Right ventricle myocardium inferior (tissue), 1 donor: ENCODE data around the gene NKX6-2. TPM values are rescaled to one million over a fixed set of nuclear protein-coding genes. Genes with fewer than 3 reads are reported as not detected.
"Not testable (repeated sequence)": the region's sequence is repeated elsewhere in the genome, so short reads cannot be mapped to it uniquely, and the experiment has no call there.

Experiments used
- ATAC-seq: fragments of 200-7000 bp; cut with Tn5 transposase; one replicate; pipeline ENCODE4 v1.9.1; 2020; ENCODE audit warnings: mild to moderate bottlenecking, moderate library complexity
- DNase-seq: peaks from one replicate; pipeline ENCODE4 v3.0.0; 2021; ENCODE audit errors: missing footprints
- intact Hi-C: fragments of 100-400 bp; cut with DNase I; formaldehyde crosslinking; loops from one replicate; pipeline ENCODE4 v1.11.0; 2022
- total RNA-seq: library from RNA; stranded (reverse); fragmentation: NEBNext Ultra II Directional; extraction: Animal tissue kit (Norgen Biotek cat#: 25700); gene quantifications from one replicate; pipeline ENCODE4 v1.2.1, GENCODE V29; 2021
- donor health status: DM: no; HTN: yes; CAD: no; lungs with severe emphysema.

The NKX6-2 gene
- total RNA-seq, 1 donor from 2014 or later = not detected

DNA sequence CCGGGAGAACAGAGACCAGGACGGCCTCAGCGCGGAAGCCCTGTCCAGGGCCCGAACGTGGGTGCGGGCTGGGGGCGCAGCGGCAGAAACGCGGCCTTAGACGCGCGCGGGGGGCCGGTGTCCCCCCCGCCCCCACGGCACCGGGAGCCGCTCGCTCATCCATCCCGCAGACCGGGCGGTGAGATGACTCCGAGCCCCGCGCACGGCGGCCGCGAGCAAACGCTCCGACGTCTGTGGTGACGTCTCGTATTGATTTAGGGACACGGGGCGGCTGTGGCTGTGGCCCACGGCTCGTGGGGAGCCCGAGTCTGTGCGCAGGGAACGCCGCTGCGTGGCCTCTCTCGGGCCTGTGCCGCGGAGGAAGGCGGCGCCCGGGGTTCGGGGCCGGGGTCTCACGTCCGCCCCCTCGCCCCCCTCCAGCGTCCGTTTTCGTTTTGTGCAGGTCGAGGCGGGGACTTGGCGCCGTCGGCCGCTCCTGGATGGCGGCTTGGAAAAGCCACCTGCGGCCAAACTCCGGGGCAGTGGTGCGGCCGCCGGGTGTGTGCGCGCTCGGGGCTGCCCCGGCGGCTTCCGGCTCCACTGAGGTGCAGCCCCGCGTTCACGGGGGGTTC is 1.0 kb upstream of the NKX6-2 start:
- no peak for DNase-seq
- intact Hi-C loops = loop anchor here (10.0 kb wide), 1 partner anchor 132 kb away; no protein-coding TSS in a partner anchor
- ATAC-seq = no peak

DNA sequence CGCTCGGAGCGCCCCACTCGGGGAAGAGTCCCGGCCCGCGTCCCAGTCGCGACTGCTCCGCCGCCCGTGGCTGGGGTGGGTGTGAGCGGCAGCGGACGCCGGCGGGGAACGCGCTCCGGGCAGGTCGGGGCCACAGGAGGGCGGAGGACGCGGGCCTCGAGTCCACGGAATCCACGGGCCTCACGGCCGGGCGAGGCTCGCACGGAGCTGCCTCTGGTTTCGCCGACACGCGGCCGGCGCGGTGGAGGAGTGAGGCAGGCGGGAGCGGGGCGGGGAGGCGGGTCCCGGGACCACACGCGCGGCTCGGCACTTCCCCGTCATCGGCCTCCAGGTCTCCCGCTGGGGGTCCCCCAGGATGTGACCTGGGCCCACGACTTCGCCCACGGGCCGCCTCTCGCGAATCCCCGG is 533 bp upstream of the NKX6-2 start:
- intact Hi-C loops = loop anchor here (10.0 kb wide), 1 partner anchor 132 kb away; no protein-coding TSS in a partner anchor
- DNase-seq (no peak), ATAC-seq (no peak)

DNA sequence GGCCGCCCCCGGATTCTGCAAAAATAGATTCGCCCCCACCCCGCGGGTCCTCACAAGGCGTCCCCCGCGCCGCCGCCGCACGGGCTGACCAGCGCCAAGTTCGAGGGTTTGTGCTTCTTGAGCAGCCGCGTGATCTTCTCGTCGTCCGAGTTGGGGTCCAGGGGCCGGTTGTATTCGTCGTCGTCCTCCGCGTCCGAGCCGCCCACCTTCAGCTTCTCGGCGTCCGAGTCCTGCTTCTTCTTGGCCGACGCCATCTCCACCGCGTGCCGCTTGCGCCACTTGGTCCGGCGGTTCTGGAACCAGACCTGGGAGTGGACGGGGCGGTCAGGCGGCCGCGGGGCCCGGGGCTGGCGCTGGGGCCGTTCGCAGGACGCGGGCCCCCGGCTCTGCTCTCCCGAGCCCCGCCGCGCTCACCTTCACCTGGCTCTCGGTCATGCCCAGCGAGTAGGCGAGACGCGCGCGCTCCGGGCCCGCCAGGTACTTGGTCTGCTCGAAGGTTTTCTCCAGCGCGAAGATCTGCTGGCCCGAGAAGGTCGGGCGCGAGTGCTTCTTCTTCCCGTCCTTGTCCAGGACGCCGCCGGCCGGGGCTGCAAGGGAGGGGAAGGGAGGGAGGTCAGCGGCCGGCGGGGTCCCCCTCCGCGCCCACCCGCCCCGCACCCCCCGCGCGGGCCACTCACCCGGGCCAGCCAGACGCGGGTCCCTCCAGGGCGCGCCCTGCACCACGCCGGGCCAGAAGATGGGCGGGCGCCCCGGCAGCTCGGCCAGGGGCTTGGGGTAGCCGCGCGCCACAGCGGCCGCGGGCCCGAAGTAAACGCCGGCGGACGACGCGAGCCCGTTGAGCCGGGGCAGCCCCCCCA is 853 bp downstream of the NKX6-2 start:
- DNase-seq = no peak
- intact Hi-C loops = loop anchor here (10.0 kb wide), 1 partner anchor 130 kb away; no protein-coding TSS in a partner anchor
- ATAC-seq = no peak

DNA sequence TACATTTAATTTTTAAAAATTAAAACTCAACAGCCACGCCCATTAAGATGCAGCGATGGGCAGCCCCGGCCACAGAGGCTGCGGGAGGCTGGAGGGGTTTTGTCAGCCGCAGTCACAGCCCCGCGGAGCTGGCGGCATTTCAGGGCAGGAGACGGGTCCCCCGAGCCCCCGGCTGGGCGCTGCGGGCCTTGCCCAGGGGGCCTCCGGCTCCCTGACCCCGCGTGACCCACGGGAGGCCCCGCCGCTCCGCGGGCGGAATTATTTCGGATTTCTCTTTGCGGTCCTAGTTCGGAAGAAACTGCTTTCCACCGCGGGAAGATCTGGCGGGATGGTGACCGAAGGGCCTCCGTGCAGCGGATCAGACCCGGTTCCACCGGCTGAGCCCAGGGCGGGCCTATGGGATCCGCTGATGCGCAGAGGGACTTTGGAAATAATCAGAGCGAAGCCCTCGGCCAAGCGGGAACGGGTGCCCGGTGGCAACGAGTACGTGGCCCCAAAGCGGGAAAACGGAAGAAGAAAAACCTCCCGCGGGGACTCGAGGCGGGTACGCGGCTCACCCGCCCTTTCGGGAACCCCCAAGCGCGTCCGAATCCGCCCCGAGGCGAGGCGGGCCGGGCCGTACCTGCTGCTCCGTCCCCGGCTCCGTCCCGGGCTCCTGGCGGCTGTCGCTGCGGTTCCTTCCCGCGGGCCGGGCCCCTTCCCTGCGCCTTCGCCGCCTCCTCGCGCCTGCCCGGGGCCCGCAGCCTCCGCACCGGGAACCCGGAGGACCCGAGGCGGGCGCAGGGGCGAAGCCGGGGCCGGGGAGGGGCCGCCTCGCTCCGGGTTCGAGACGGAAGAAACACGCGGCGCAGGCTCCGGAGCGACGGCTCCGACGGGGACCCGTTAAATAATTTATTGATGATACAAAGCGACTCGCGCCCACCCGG is 1.7 kb downstream of the NKX6-2 start:
- DNase-seq (no peak), ATAC-seq (no peak)
- intact Hi-C loops = loop anchor here (10.0 kb wide), 1 partner anchor 129 kb away; no protein-coding TSS in a partner anchor

DNA sequence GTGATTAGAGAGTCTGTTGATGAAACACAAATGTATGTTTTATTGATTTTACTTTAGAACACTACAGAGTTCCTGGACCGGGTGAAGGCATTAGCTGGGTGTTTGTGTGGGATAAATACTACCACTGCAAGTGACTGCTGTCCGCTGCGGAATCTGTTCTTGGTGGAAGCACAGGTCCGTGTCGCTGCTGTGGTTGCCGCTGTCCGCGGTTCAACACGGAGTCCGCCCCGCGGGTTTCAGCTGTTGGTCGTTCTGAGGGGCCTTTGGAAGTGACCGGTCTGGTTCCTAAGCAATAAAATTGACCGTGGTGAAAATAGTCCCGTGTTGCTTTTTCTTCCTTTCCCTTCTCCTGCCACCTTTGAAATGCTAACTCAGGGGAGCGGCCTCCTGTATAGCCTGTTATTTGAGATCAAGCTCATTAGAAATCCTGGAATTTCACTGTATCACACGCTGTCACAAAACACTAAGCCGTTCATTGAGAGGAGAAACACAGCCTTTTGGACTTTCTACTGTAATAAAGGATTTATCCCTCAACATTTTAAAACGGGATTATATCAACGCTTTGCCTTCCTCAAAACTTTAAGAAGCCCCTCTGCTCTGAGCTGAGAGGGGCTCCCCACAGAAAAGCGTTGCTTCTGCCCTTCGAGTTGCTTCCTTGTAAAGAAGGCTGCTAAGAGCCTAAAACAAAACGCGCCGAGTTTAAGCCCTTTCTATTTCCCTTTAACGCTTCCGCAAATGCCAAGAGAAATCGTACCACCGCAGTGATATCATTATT is 2.6 kb downstream of the NKX6-2 start:
- intact Hi-C loops = loop anchor here (10.0 kb wide), 1 partner anchor 129 kb away; no protein-coding TSS in a partner anchor
- DNase-seq (no peak), ATAC-seq (no peak)

DNA sequence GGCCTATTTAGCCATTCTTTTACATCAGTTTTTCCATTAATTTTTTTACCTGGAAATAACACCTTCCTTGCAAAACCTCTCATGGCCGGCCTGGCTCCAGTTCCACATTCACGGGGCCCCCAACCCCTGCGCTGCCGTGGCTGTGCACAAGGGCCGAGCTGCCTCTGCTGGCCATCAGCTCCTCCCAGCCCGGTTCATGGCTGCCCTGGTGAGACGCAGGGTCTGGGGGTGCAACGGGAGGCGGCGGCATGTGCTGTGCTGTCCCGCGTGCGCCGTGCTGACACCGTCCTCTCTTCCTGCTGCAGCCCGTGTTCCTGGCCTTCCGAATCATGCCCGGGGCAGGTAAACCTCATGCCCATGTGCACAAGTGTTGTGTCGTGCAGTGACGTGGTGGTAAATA is 4.4 kb downstream of the NKX6-2 start:
- DNase-seq (no peak), ATAC-seq (no peak)
- intact Hi-C loops = loop anchor here (10.0 kb wide), 1 partner anchor 127 kb away; no protein-coding TSS in a partner anchor

DNA sequence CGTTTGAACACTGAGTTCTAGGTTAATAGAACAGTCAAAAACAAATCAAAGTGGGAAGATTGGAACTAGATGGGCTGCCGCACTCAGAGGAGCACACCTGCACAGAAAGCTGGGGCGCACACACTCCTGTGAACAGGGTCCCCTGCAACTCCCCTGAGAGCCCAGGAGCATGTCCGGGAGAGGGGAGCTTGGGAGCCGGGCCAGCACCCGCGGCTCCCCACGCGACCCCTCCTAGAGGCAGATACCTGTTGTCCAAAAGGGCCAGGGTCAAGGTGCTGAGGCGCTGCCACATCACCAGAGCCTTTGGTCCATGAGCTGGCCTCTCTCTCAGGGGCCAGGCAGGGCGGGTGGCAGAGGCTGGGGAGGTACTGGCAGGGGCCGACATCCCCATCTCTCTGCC is 5.6 kb downstream of the NKX6-2 start:
- ATAC-seq = no peak
- intact Hi-C loops = loop anchor here (10.0 kb wide), 1 partner anchor 126 kb away; no protein-coding TSS in a partner anchor
- DNase-seq = no peak

DNA sequence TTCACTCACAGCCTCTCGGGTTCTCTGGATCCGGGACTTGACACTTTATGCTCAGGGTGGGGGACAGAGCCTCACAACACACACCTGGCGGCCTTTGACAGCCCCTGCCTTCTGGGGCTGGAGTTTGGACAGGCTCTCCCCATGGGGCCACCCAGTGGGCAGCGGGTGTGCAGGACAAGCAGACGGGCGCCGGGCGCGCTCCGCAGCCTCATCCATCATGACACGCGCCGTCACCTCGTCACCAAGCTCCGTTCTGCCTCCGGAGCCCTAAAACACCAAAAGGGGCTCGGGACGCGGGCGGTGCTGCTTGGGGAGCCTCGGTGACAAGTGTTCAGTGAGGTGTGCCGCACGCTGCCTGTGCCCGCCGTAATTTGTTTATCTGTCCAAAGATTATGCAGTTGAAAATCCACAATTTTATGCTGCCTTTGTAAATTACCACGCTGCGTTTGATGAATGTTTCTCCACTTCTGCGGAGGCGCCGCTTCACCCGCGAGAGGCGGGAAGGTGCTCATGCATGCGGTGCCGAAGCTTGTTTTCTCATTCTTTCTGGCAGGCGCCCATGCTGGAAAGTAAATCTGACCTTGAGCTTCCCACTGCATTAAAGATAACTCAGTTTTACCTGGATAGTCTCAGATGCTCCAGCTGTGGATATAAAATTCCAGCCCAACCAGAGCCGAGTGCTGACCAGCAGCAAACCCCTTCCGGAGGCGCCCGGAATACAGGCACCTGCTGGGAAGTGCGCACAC is 6.2 kb downstream of the NKX6-2 start:
- intact Hi-C loops = loop anchor here (10.0 kb wide), 1 partner anchor 125 kb away; no protein-coding TSS in a partner anchor
- DNase-seq = no peak
- no peak for ATAC-seq

DNA sequence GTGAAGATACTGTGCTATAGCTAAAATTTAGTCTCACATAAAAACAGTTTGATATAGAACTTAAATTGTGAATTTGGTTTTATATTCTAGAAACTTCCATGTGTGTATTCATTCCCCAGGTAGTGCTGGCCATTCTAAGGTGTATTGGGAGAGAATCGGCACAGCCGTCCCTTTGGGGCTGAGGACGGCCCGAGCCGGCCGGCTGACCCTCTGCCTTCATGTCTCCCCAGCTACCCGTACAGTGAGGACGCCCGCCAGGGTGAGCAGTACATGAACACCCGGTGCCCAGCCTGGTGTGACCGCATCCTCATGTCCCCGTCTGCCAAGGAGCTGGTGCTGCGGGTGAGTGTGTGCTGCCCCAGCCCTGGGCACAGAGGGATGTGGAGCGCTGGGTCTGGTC is 8.5 kb downstream of the NKX6-2 start:
- intact Hi-C loops = no loop called here
- no peak for ATAC-seq
- no peak for DNase-seq

DNA sequence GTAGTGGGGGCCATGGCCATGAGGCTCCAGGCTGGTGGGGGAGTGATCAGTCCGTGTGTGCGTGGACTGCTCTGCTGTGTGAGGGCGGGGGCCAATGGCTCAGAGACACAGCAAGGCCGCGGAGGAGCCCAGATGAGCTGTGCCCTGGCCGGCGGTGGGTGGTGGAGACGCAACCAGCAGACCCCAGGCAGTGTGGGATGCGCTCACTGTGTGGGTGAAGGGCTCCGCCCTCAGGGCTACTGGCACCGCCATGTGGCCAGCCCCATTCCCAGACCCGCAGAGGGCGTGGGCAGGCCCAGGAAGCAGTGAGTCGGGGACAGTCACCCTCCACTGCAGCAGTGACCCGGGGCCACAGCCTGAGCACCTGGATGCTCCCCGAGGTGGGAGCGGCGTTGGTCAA is 9.1 kb downstream of the NKX6-2 start:
- no peak for ATAC-seq
- no peak for DNase-seq
- intact Hi-C loops = no loop called here

DNA sequence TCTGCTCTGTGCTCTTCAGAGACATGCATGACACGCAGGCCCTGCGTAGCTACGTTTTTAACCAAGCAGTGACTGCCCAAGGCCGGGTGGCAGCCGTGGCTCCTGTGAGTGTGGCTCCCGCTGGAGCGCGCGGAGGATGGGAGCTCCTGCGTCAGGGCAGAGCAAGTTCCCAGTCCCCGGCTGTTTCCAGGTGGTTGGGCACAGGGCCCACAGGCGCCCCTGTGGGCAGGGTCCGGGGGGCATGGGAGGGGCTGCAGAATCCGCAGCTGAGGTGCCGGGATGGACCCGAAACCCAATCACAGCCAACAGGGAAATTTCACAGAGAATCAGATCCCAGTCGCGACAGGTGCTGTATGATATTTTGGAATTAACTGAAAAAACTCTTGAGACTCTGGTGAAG is 9.8 kb downstream of the NKX6-2 start:
- intact Hi-C loops = no loop called here
- ATAC-seq (no peak), DNase-seq (no peak)

DNA sequence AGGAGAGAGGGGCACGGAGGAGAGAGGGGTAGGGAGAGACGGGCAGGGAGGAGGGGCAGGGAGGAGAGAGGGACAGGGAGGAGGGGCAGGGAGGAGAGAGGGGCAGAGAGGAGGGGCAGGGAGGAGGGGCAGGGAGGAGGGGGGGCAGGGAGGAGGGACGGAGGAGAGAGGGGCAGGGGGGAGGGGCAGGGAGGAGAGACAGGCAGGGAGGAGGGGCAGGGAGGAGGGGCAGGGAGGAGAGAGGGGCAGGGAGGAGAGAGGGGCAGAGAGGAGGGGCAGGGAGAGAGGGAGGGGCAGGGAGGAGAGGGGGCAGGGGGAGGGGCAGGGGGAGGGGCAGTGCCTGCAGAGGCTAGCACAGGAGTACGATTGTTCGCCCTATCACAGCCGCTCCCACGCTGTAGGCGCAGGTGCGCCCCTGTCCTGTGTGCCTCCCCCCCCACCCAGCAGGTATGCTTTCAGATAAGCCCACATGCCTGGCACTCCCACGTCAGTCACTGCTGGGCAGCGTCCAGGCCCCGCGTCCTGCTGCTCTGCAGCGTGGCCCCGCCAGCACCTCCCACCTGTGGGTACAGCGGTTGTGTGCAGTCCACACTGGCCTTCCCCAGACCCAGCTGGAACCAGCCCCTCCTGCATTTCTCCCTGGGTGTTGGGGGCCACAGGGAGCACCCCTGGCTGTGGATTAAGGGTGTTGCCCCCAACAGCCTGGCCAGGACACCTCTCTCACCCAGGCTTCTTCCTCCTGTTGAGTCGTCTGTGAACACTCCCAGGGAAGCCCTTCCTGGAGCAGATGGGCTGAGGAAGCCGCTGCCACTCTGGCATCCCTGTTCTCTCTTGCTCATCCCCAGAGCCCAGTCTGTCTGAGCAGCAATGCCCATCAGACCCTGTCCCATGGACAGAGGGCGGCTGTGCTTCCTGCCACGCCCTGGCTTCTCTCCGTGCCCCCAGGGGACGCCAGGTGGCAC is 10.8 kb downstream of the NKX6-2 start:
- DNase-seq (no peak), ATAC-seq (no peak)
- intact Hi-C loops = no loop called here

DNA sequence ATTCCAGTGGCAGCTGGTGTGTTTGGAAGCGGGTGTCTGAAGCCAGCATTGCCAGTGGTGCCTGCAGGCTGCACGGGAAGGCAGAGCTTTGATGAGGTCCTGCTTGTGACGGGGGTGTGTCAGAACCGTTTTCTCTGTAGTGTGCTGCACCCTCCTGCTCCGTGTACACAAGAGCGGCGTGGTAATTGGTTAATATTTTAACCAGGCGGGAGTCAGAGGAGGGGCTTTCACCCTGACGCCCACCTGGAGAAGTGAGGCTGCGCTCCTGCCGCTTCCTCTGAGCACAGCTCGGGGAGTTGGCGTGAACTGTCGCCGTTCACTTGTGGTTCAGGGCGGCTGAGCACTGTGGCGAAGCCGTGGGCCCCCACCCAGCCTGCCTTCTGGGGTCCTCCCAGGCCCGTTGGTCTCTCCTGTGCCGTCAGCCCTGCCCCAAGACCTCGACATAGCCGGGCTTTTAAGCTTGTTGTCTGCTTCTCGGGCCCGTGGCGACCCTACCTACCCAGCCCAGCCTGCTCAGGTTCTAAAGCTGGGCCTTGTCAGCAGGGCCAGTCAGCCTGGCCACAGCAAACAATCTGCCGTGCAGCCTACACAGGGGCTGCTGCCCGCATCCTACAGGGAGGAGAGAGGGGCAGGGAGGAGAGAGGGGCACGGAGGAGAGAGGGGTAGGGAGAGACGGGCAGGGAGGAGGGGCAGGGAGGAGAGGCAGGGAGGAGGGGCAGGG is 11.6 kb downstream of the NKX6-2 start:
- ATAC-seq (no peak), DNase-seq (no peak)
- intact Hi-C loops = no loop called here

DNA sequence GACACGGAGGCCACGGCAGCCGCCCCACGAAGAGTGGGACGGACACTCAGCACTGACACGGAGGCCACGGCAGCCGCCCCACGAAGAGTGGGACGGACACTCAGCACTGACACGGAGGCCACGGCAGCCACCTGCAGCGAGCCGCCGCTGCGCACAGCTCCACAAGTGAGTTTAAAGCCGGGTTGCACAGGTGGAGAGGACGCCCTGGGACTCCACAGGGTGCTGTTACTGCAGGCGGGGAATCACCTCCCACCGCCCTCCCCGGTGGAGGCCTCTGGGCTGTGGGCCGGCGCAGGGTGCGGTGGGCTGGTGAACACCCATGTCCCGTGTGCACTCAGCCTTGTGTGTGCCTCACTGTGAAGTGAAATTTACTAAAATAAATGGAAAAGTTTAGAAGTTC is 13.1 kb downstream of the NKX6-2 start:
- intact Hi-C loops, DNase-seq, ATAC-seq: not testable (repeated sequence)

DNA sequence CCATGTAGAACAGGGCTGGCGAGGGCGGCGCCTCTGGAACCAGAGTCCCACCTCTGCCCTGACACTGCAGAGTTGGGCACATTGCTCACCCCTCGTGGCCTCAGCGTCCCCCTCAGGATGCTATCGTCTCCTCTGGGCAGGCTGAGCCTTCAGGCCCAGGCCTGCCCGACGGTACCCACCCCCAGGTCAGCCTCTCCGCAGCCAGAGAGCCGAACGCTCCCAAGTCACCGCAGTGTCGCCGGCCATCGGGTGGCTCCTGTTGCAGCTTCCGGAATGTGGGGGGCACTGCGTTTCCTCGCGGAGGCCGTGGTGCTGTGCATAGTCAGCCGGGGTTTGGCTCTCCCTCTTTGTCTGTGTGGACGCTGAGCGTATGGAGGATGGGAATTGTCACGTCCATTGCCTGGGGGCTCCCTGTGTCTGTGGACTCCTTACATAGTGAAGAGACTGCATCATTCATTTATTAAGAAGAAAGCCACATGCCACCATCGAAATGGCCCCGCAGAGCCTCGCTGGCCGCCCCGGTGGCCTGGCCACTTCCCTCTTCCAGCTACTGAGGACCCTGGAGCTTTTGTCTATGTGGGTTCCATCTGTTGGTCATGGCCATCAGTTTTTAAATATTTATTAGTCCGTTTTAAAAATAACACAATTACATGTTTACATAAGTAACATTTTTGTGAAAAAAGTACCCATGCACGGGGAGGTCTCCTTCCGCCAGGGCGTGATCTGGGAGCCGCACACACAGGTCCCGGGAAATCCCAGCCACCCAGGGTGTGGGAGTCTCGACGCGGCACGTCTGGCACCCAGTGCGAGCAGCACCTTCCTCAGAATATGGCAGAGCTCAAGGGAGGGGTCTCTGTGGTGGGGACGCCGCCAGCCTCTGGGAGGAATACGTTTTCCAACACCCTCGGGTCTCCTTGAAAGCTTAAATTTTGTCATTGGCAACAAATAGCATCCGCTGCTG is 15.6 kb downstream of the NKX6-2 start:
- ATAC-seq = no peak
- no peak for DNase-seq
- intact Hi-C loops = no loop called here
